ENCODE data around the gene GRM7. TPM values are rescaled to one million over a fixed set of nuclear protein-coding genes. Genes with fewer than 3 reads are reported as not detected.

GRM7 gene
- total RNA-seq, 1 donor from 2014 or later = 0.80 TPM

- H2AFZ ChIP-seq (replicated peaks) = no peak overlapping the region
- no peak overlapping the region for H3K4me2 ChIP-seq
- no peak for DNase-seq (ENCODE audit: low spot score)
- no peak overlapping the region for H3K27ac Mint-ChIP-seq
- H4K20me1 ChIP-seq (ENCODE audit: low read depth) = no peaks in the 10 kb centered on the region
- H3K27me3 Mint-ChIP-seq (ENCODE audit: insufficient read depth, low read depth) = no peaks in the 10 kb centered on the region
- no peak overlapping the region for H3K9ac ChIP-seq
- no peaks in the 10 kb centered on the region for H3F3A ChIP-seq (ENCODE audit: low read depth)
- no peak overlapping the region for H3K4me3 ChIP-seq
- H3K4me1 Mint-ChIP-seq = peaks cover 9% of the 10 kb centered on the region
- no peaks in the 10 kb centered on the region for H3K27me3 ChIP-seq
- no peaks in the 10 kb centered on the region for H3K4me1 ChIP-seq
- no peak for TF ChIP-seq EZH2 (IDR thresholded peaks at IDR 0.05)
- no peak for TF ChIP-seq EZH2phosphoT487 (IDR thresholded peaks at IDR 0.05)
- no peak for TF ChIP-seq CTCF (IDR thresholded peaks at IDR 0.05)
- H3K27ac ChIP-seq = no peak overlapping the region
- no peaks in the 10 kb centered on the region for H3K36me3 ChIP-seq
- no peaks in the 10 kb centered on the region for H3K79me2 ChIP-seq (ENCODE audit: low read depth)
- peaks cover 2% of the 10 kb centered on the region for H3K9me3 Mint-ChIP-seq
- H3K9me3 ChIP-seq (ENCODE audit: low read depth) = no peaks in the 10 kb centered on the region
- H3K36me3 Mint-ChIP-seq = no peaks in the 10 kb centered on the region
- H3K4me3 Mint-ChIP-seq = no peak overlapping the region
Observed at GRCh38 chr3:7241584-7242302, 380.8 kb downstream of the GRM7 start.

- no peak overlapping the region for H2AFZ ChIP-seq (replicated peaks)
Observed at GRCh38 chr3:7242303-7242635, 381.4 kb downstream of the GRM7 start.

GRCh38 chr3:7249493-7250076 is 388.7 kb downstream of the GRM7 start:
- H3K27me3 ChIP-seq = no peaks in the 10 kb centered on the region
- H3K36me3 Mint-ChIP-seq = no peaks in the 10 kb centered on the region
- H3K79me2 ChIP-seq (ENCODE audit: low read depth) = no peaks in the 10 kb centered on the region
- no peaks in the 10 kb centered on the region for H3K9me3 Mint-ChIP-seq
- no peak overlapping the region for H3K4me3 ChIP-seq
- DNase-seq (ENCODE audit: low spot score) = no peak
- no peak overlapping the region for H2AFZ ChIP-seq (replicated peaks)
- no peaks in the 10 kb centered on the region for H3K4me1 Mint-ChIP-seq
- TF ChIP-seq CTCF (IDR thresholded peaks at IDR 0.05) (no peak), EZH2 (IDR thresholded peaks at IDR 0.05) (no peak), EZH2phosphoT487 (IDR thresholded peaks at IDR 0.05) (no peak)
- H3K27ac ChIP-seq = no peak overlapping the region
- peaks cover 3% of the 10 kb centered on the region for H3K27me3 Mint-ChIP-seq (ENCODE audit: insufficient read depth, low read depth)
- H3K27ac Mint-ChIP-seq = no peak overlapping the region
- H3K36me3 ChIP-seq = no peaks in the 10 kb centered on the region
- no peaks in the 10 kb centered on the region for H3K4me1 ChIP-seq
- no peak overlapping the region for H3K9ac ChIP-seq
- H3K9me3 ChIP-seq (ENCODE audit: low read depth) = no peaks in the 10 kb centered on the region
- H3K4me2 ChIP-seq = no peak overlapping the region
- H3F3A ChIP-seq (ENCODE audit: low read depth) = no peaks in the 10 kb centered on the region
- H3K4me3 Mint-ChIP-seq = no peak overlapping the region
- H4K20me1 ChIP-seq (ENCODE audit: low read depth) = no peaks in the 10 kb centered on the region

More at GRCh38 chr3:7242303-7242635, 381.4 kb downstream of the GRM7 start:
- H3K9me3 ChIP-seq (ENCODE audit: low read depth) = no peaks in the 10 kb centered on the region
- H3K4me1 ChIP-seq = no peaks in the 10 kb centered on the region
- TF ChIP-seq EZH2 (IDR thresholded peaks at IDR 0.05) = no peak
- no peak for TF ChIP-seq CTCF (IDR thresholded peaks at IDR 0.05)
- TF ChIP-seq EZH2phosphoT487 (IDR thresholded peaks at IDR 0.05) = no peak
- Mint-ChIP-seq H3K27me3 (ENCODE audit: insufficient read depth, low read depth) (no peaks in the 10 kb centered on the region), H3K9me3 (peaks cover 2% of the 10 kb centered on the region), H3K4me1 (peaks cover 9% of the 10 kb centered on the region), H3K4me3 (no peak overlapping the region), H3K36me3 (no peaks in the 10 kb centered on the region), H3K27ac (no peak overlapping the region)
- H3K27me3 ChIP-seq = no peaks in the 10 kb centered on the region
- DNase-seq (ENCODE audit: low spot score) = no peak
- no peak overlapping the region for H3K9ac ChIP-seq
- H3K27ac ChIP-seq = no peak overlapping the region
- no peak overlapping the region for H3K4me2 ChIP-seq
- H3K36me3 ChIP-seq = no peaks in the 10 kb centered on the region
- H4K20me1 ChIP-seq (ENCODE audit: low read depth) = no peaks in the 10 kb centered on the region
- H3K79me2 ChIP-seq (ENCODE audit: low read depth) = no peaks in the 10 kb centered on the region
- H3K4me3 ChIP-seq = no peak overlapping the region
- H3F3A ChIP-seq (ENCODE audit: low read depth) = no peaks in the 10 kb centered on the region

Data from neural progenitor cell (in vitro differentiated cells).